GM19467 (cell line): ENCODE measurements around the gene PSMB1.
A peak's percentile ranks its signal among the peaks of the same experiment; 100 is the strongest.
"Not testable (repeated sequence)": the region's sequence is repeated elsewhere in the genome, so short reads cannot be mapped to it uniquely, and the experiment has no call there.

Source experiments
- ATAC-seq: cut with Tn5 transposase; IDR thresholded peaks from one replicate; pipeline ENCODE4 v1.9.1; 2021; ENCODE audit warnings: mild to moderate bottlenecking, moderate library complexity; ENCODE audit not compliant: unreplicated experiment

PSMB1 gene

GRCh38 chr6:170536671-170537070 is 16.4 kb downstream of the PSMB1 start:
- no peak for ATAC-seq

- ATAC-seq = no peak
Measured at GRCh38 chr6:170535004-170535403, 18.1 kb downstream of the PSMB1 start.

GRCh38 chr6:170533792-170534191 is 19.3 kb downstream of the PSMB1 start:
- no peak for ATAC-seq

GRCh38 chr6:170532867-170533488 is 20.1 kb downstream of the PSMB1 start:
- no peak for ATAC-seq

- peak; percentile 78 for ATAC-seq
Measured at GRCh38 chr6:170529839-170530469, 23.2 kb downstream of the PSMB1 start.

- ATAC-seq = not testable (repeated sequence)
Measured at GRCh38 chr6:170527995-170528394, 25.1 kb downstream of the PSMB1 start.

GRCh38 chr6:170525795-170526194 is 27.3 kb downstream of the PSMB1 start:
- ATAC-seq = no peak

GRCh38 chr6:170524172-170524502 is 29.0 kb downstream of the PSMB1 start:
- no peak for ATAC-seq

- no peak for ATAC-seq
Measured at GRCh38 chr6:170523256-170524171, 29.6 kb downstream of the PSMB1 start.

- ATAC-seq = no peak
Measured at GRCh38 chr6:170522565-170523183, 30.4 kb downstream of the PSMB1 start.

GRCh38 chr6:170516783-170517616 is 36.1 kb downstream of the PSMB1 start:
- ATAC-seq = peak; percentile 92

- ATAC-seq = no peak
Measured at GRCh38 chr6:170514908-170515307, 38.2 kb downstream of the PSMB1 start.

- no peak for ATAC-seq
Measured at GRCh38 chr6:170512249-170512648, 40.9 kb downstream of the PSMB1 start.

GRCh38 chr6:170510631-170511030 is 42.5 kb downstream of the PSMB1 start:
- no peak for ATAC-seq

- ATAC-seq = no peak
Measured at GRCh38 chr6:170509723-170510018, 43.4 kb downstream of the PSMB1 start.

GRCh38 chr6:170508892-170509722 is 44.0 kb downstream of the PSMB1 start:
- ATAC-seq = not testable (repeated sequence)

GRCh38 chr6:170508275-170508674 is 44.8 kb downstream of the PSMB1 start:
- not testable (repeated sequence) for ATAC-seq

- not testable (repeated sequence) for ATAC-seq
Measured at GRCh38 chr6:170507728-170508127, 45.4 kb downstream of the PSMB1 start.

GRCh38 chr6:170506446-170506845 is 46.7 kb downstream of the PSMB1 start:
- no peak for ATAC-seq

- no peak for ATAC-seq
Measured at GRCh38 chr6:170505306-170505705, 47.8 kb downstream of the PSMB1 start.
